Measurements from ENCODE around the gene FLAD1.

The FLAD1 gene

DNA sequence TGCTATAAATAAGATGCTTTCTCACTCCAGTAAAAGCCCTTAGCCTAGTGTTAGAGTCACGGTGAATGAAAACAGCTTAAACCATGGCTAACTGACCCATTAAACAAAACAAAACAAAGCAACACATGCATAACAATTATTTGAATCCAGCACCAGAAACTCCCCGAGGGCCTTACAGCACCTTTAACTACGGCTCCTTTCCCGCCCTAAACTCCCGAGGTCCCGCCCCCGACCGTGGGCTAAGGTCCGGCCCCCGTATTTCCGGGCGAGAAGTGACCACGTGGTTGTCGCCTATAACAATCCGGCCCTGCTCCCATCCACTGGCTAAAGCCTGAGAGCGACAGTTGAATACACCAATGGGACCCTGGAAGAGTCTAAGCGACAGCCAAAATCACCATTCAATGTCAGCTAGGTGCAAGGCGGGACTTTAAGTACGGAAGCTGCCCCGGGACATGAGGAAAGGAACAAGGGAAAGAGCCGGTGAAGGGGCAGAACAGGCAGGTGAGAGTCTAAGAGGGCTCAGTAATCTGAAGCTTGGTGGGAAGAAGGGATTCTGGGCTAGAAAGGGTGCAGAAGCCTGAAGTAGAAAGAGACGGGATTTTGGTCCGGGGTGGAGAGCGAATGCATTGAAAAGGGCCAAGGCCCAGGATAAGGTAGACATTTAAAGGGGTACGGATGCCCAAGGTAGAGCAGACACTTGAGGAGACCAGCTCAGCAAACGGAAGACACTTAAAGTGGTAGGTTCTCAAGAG is at the start of gene FLAD1:
FLAD1 (plus strand) TSS at position 448 of the 752 bp plus-strand sequence. CDS start 351 bp downstream, outside the sequence.
- peak; percentile 93 to 98 for DNase-seq

DNA sequence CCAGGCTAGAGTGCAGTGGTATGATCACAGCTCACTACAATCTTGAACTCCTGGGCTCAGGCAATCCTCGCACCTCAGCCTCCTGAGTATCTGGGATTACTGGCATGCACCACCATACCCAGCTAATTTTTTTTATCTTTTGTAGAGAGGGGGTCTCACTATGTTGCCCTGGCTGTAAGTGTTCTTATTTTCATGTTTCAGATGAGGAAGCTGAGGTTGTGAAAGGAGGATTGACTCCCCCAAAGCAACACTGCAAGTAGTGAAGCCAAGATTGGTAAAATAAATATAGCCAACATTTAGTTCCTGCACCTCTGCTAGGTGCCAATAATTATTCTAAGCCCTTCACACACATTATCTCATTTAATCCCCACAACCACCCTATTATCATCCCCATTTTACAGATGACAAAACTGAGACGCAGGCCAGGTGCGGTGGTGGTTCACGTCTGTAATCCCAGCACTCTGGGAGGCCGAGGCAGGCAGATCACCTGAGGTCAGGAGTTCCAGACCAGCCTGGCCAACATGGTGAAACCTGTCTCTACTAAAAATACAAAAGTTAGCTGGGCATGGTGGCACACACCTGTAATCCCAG is 48.7 kb upstream of the FLAD1 start:
- DNase-seq = no peak

DNA sequence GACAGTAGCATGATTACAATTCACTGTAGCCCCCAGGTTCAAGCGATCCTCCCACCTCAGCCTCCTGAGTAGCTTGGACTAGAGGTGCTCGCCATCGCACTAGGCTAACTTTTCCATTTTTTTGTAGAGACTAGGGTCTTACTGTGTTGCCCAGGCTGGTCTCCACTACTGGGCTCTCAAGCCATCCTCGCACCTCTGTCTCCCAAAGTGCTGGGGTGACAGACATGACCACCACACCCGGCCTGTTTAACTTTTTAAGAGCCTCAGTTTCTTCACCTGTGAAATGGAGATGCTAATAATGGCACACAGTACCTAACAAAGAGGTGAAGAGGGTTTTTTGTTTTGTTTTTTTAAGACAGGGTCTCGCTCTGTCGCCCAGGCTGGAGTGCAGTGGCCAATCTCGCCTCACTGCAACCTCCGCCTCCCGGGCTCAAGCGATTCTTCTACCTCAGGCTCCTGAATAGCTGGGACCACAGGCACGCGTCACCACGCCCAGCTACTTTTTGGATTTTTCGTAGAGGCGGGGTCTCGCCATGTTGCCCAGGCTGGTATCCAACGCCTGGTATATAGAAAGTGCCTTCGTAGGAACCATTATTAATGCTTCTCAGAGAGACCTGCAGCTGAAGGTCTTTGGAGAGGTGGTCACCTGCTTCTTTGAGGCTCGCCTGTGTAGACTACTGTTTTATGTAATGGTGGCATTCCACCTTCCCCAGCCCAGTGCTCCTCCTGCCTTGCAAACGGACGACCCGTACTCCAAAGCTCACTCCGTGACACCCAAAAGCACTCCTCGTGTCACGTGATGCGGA is 47.2 kb upstream of the FLAD1 start:
- no peak for DNase-seq

DNA sequence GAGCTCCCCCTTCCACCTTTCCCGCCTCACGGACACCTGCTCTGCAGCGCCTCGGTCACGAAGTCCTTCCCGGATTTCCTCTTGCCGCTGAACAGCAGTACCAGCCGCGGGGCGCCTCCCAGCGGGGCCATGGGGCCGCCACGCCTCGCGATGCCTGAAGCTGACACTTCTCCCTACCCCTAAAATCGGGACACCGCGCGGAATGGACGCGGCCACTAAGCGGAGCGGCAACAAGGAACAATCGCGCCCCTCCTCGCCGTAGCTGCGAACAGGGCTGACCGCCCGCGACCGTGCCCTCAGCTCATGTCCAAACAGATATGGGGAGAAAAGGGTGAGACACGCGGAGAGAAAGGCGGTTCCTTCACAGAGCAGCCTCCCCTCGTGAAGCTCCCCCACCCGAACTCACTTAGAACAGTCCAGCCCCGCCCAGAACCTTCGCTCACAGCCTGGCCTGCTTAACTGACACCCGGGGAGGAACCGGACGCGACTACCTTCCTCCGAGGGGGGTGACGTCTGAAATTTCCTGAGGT is 46.5 kb upstream of the FLAD1 start, which contains the start of gene PMVK:
PMVK (minus strand) TSS at position 165 of the 530 bp plus-strand sequence; CDS start at position 131, 34 bp downstream.
- DNase-seq = peak; percentile 66 to 85

DNA sequence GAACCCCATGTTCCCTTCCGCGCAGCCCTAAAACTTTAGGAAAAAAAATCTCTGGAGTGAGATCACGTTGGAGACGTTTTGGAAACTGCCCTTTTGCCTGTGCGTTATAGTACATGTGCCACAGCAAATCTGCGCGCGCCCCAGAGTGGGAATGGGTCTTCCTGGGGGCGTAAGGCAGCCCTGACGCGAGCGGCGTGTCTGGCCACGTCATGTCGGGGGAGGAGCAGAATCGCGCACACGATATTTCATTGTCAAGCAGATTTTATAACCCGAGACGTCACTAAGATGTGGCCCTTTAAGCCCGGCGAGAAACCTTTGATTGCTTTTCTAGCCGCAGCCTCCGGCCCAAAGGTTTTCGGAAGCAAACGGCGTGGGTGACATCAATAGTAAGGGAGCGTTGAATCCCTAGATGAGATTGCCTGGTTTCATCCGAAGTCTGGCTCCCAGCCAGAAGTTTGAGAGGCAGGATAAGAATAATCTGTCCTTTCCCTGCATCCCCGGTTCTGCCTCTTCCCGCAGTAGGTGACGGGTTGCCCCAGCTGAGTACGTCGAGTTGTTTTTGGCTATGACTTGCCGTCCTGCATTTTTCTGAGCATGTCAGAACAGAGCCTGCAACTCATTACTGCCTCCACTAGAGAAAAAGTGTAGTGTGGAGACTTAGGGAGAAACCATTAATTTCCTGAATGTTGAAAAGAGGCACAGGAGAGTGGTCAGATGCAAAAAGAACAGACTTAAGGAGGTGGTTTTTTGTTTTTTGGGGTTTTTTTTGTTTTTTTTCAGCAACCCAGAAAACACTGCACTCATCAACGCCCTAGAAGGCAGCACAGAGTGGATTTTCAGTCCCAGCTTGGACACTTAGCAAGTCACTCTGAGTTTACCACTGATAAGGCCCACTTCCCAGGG is 45.8 kb upstream of the FLAD1 start:
- DNase-seq = peak; percentile 53 to 84

DNA sequence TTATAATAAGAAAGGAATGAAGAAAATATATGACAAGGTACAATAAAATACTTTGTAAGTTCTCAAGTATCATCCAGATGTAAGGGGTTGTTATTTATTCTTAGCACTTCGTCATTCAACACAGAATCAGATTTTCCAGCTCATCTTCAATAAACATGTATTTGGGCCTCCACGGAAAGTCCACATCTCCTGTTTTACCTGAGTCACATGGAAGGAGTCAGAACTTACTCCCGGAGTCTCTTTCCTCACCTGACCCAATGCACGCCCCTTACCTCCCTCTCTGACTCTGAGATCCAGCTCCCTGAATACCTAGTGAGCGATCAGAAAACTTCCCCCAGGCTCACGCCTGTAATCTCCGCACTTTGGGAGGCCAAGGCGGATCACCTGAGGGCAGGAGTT is 45.2 kb upstream of the FLAD1 start:
- DNase-seq = no peak

DNA sequence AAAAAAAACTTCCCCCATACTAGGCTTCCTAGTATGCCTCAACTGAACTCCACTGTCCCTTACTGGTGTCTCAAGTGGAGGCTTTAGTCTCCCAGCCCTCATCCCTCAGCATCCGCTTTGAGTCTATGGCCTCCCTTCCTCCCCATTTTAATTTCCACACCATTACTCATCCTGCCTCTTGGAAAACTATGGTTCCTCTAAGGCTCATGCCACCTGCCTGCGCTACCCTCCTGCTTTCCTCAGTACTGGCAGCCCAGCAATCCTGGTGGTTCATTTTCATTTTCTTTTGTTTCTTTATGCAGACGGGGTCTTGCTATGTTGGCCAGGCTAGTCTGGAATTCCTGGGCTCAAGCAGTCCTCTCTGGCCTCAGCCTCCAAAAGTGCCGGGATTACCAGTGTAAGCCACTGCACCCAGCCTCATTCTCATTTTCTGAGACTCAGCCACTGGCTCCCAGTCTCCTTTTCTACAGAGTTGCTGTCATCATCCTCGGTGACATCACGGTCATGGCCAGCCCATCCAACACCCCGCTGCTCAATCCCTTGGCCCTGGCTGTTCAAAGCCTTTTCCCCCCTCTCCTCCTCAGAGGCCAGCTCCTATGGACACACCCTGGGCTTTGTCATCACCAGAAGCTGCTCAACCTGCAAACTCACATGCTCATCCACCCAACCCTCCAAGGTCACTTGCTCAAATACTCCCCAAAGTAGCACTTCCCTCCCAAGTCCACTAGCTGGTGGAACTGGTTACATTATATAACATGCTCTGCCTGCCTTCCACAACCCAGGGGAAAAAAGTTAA is 44.3 kb upstream of the FLAD1 start:
- DNase-seq = no peak

DNA sequence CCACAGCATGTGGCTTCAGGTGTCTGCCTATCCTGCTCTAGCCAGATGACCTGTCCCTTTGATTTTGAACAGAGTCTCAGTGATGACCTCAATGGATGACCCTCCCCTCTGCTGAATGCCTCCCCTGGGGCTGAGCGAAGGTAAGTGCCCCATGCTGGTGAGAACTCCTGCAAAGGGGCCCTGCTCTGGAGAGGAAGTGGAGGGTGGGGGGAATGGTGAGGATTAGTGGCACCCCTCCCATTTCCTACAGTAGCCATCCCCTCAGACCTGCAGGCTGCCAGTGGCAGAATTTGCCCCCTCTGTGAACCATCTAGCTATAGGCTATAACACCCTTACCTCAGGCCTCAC is 43.0 kb upstream of the FLAD1 start:
- DNase-seq = no peak

DNA sequence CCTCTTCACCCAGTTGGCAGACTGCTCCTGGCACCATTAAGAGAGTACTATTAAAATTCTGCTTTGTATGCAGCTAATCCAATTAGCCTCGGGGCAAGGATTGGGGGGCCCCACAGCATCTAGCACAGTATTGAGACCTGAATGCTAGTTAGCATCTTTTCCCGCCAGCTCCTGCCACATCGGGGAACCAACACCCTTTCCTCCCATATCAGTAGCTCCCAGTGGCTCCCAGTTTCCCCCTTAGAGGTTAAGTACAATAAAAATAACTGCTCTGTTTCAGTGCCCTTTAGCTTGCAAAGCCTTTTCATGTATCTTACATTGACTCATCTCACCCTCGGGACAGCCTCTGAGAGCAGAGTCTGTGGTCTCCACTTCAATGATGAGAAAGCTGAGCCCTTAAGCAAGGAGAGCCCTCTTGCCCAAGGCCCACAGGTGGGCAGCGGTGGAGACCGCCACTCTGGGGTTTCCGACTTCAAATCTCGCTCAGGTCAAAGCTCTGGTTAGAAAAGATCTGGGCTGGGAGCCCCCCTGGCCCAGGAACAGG is 42.4 kb upstream of the FLAD1 start:
- DNase-seq = no peak

DNA sequence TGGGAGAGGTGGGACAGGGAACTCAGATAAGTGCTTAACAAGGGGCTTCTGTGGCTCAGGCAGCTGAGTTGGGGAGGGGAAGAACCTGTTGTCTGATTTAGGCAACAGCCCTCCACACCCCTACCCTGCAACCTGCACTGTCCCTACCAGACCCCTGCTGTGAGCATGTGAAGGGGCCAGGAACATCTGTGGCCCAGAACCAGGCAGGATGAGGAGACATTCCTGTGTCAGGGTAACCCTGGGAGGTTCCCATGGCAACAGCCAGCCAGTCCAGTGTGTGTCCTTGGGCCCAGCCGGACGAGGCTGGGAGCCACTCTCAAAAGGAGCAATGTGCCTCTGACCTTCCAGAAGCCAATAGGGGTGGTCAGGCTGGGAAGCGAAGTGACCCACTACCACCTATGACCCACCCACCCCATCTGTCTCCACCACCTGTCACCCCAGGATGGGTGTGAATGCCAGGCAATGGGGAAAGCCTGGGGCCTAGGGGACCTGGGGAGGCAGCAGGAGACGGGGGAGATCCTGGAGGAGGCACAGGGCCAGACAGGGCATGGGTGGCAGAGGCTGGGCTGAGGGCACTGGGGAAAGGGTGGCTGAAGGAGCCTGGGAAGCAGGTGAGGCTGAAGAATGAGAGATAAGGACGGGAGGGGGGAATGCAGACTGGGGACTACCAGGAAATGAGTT is 41.7 kb upstream of the FLAD1 start:
- no peak for DNase-seq

DNA sequence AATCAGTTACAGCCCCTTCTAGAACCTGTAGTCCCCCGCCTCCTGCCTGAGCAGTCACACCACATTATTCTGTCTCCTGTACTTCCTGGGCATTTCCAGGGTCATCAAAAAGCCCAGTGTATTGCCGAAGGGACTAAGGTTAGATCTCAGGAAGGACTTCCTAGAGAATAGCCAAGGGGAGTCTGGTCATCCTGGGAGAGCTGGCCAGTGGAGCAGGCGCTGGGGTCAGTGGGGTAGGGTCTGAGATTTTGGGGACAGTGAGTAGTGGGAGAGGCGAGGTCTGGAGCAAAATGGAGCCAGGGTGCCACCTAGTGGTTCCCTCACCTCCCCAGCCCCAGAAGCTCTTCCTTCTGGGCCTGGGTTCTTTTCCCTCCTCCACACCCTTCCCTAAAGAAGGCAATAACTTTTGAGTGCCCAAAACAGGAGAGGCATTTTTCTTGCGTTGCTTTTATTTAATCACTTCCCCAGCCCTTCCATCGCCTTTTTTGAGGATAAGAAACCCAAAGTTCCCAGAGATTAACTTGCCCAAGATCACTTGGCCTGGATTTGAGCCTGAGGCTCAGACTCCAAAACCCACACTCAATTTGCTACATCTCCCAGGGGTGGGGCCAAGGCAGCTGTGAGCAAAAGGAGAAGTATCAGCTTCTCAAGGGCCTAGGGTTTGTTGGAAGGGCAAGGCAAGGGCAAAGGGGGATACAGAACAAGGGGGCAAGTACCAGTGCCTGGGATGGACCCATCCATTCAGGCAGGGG is 39.3 kb upstream of the FLAD1 start:
- DNase-seq = no peak

DNA sequence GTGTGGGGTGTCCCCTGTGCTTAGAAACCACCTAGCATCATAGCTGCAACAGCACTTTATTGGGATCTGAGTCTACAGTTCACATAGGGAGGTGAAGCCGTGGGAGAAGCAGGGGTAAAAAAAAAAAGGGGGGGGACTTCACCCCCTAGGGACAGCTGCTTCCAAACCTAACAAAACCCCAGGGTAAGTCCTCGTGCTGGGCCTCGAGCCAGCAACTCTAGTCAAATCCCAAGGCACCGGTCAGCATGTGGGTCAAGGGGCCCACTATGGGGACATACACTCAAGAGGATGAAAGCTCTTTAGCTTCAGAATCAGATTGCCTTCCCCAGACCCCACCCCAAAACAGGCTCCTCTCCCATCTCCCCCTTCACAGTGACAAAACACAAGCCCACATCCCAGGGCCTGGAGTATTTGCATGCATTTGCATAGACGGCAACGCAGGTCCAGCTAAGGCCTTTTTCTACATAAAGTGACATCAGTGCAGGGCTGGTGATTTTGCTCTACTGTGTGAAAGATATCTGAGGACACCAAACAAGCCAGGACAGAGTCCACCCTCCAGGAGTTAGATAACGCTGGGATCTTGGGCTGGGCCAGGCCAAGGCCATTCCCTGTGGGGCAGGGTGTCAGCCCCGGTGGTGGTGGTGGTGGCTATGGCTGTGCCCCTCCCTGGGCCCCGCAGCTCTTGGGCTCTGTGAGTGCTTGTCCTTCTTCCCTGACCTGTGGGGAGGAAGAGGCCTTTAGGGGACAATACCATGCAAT is 38.6 kb upstream of the FLAD1 start:
- DNase-seq = no peak

DNA sequence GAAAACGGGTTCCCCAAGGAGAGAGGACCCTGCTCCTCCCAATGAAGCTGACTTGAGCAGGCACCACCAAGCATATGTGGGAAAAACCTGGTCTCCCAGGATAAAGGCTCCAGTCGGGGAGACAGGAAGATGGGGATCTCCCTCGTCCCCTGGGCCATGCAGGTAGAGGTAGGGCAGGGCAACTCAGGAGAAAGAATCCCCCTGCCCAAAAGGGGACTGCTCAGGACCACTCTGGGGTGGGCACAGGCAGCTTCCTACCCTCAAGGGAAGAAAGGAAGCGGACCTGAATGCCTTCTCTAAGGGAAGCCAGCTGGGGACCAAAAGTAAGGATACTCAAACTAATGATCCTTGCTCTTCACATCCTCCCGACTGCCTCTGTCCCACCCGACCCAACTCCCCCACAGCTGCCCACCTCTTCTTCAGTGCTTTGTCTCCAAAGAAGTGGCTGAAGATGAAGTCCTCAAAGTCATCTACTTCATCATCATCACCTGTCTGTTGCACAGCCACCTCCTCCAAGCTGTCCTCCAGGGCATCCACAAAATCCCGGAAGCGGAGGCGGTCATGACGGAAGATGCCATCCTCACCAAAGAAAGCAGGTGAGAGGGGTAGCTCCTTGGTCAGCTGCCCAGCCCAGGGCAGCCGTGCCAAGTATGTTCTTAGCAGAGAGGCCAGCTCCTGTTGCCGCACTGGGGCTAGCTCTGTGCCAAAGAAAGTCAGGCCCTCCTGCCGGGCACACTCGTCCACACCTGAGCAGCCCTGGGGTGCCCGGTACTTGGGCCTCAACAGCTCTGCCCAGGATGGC is 37.8 kb upstream of the FLAD1 start:
- no peak for DNase-seq

DNA sequence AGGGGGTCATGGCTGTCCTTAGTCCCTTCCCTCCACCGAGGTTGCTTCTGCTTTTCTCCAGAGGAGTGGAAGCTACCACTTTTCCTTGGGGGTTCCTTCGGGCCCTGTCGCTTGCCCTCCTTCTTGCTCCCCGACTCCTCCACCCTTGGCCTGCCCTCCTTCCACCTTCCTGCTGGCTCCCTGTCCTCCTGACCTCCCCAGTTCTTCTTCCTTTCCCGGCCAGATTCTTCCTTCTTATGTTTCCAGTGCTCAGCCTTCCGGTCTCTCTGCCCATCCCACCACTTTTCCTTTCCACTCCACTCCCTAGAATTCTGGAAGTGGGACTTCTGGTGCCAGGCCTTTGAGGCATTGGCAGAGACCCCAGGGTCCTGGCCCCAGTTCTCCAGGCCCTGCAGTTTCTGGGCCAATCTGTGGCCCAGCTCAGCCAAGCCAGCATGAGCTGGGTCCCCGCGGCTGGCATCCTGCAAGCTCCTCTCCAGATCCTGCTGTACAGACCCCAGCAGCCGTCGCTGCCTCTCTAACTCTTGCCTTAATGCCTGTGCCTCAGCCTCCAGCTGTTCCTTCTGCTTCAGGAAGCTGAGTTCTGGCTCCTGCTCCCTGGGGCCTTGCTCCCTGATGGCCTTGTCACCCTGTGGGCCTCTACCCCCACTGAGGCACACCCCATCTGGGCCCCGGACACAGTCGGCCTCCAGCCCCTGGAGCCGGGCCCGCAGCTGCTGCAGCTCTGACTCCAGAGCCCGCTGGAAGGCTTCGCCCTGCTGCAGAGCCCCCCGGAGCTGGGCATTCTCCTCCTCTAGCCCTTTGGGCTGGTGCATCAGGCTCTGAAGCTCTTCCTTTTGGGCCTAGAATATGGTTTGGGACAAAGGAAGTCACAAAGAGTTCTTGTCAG is 36.9 kb upstream of the FLAD1 start:
- DNase-seq = no peak

DNA sequence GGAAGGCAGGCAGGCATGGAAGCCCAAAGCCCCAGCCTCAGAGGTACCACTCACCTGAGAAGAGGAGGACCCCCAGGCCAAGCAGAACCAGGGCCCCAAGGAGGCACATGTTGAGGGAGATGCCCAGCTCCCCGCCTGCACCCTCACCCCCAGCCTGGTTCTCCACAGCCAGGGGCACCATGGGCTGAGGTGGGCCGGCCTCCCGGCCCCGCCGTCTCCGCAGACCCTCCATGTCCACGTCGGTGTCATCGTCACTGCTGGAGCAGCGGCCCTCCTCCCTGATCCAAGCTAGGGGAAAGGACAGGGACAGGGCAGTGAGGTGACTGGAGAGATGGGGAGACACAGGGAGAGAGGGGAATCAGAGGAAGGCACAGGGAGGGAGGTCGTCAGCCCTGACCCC is 35.1 kb upstream of the FLAD1 start:
- no peak for DNase-seq

DNA sequence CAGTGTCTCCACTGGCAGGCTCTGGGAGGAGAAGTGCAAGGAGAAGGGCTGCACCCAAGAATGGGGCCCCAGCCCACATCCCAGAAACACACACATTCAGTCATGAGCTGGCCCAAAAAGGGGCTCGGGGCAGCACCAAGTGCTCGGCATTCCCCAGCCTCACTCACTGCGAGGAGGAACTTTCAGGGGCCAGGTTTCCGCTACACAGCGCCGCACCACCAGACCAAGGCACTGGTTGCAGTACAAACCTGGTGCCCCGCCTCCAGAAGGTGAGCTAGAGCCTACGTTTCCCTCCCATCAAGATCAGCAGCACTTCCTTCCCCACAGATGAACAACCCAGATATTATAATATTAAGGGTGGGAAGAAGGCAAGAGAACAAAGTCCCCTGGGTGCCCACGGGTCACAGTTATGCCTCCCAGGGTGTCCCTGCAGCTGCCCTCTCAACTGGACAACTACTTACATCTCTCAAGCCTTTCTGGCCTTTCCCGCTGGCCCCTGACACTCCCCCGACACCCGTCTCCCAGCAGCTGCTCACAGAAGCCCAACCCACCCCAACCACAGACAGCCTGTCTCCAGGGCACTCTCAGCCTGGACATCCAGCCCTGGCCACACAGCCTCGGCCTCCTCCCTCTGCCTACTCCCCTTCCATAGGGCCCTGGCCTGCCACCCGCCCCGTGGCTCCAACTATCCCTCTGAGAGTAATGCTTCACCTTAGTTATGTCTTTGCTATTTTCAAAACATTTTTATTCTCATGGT is 31.1 kb upstream of the FLAD1 start:
- DNase-seq = no peak

All from SW 1271 (cell line).